ENCODE results near the gene BEX2. TPM values are rescaled to one million over a fixed set of nuclear protein-coding genes. Genes with fewer than 3 reads are reported as not detected.

Gene BEX2
- total RNA-seq, 1 experiment from 2014 or later = 2.8 TPM

GRCh38 chrX:103279624-103280023, 31.2 kb downstream of the BEX2 start:
- no peaks in the 10 kb centered on the region for H4K20me1 ChIP-seq (ENCODE audit: low read length)
- H2AFZ ChIP-seq (ENCODE audit: low read length) = no peak overlapping the region
- H3K79me2 ChIP-seq (ENCODE audit: low read length) = no peaks in the 10 kb centered on the region
- no peak overlapping the region for H3K27ac ChIP-seq (ENCODE audit: low read length)
- ATAC-seq (no peak), DNase-seq (no peak)
- no peaks in the 10 kb centered on the region for H3F3A ChIP-seq (ENCODE audit: low read length, unreplicated experiment)
- H3K4me2 ChIP-seq (ENCODE audit: low read length) = no peak overlapping the region
- BruUV-seq (replicated peaks) = no TSS peak
- no peaks in the 10 kb centered on the region for H3K36me3 ChIP-seq (ENCODE audit: low read depth, low read length)
- no peaks in the 10 kb centered on the region for H3K4me1 ChIP-seq (ENCODE audit: insufficient read depth, low read length)
- CTCF ChIA-PET = no interaction called here
- H3K4me3 ChIP-seq (ENCODE audit: low read length) = no peak overlapping the region
- intact Hi-C loops (cut with micrococcal nuclease) = no loop called here
- H3K9me2 ChIP-seq (replicated peaks; ENCODE audit: low read length) = no peaks in the 10 kb centered on the region
- TF ChIP-seq EZH2phosphoT487 (IDR thresholded peaks at IDR 0.05; ENCODE audit: borderline replicate concordance, low read length) (no peak), CTCF (conservative IDR thresholded peaks at IDR 0.05; ENCODE audit: low read depth, low read length) (no peak), EZH2 (IDR thresholded peaks at IDR 0.05; ENCODE audit: low read length, unreplicated experiment) (no peak)
- peaks cover 48% of the 10 kb centered on the region for H3K27me3 ChIP-seq (ENCODE audit: low read length)
- no peak overlapping the region for H3K9ac ChIP-seq (ENCODE audit: low read length)
- no peaks in the 10 kb centered on the region for H3K9me3 ChIP-seq (ENCODE audit: low read length)
- POLR2A ChIA-PET (ENCODE audit: unreplicated experiment) = no interaction called here

- Histone ChIP-seq H3K27me3 (ENCODE audit: low read length) (peaks cover 75% of the 10 kb centered on the region), H3K4me2 (ENCODE audit: low read length) (no peak within 1 kb of the TSS), H3K4me1 (ENCODE audit: insufficient read depth, low read length) (no peaks in the 10 kb centered on the region), H2AFZ (ENCODE audit: low read length) (no peak within 1 kb of the TSS), H3K27ac (ENCODE audit: low read length) (no peak within 1 kb of the TSS), H3K9me3 (ENCODE audit: low read length) (no peaks in the 10 kb centered on the region), H3K36me3 (ENCODE audit: low read depth, low read length) (no peaks in the 10 kb centered on the region), H3F3A (ENCODE audit: low read length, unreplicated experiment) (no peaks in the 10 kb centered on the region), H3K9ac (ENCODE audit: low read length) (no peak within 1 kb of the TSS), H3K79me2 (ENCODE audit: low read length) (no peaks in the 10 kb centered on the region), H3K9me2 (replicated peaks; ENCODE audit: low read length) (no peaks in the 10 kb centered on the region), H4K20me1 (ENCODE audit: low read length) (no peaks in the 10 kb centered on the region), H3K4me3 (ENCODE audit: low read length) (no peak within 1 kb of the TSS)
- no TSS peak for BruUV-seq (replicated peaks)
- DNase-seq (no peak), ATAC-seq (no peak)
- POLR2A ChIA-PET (ENCODE audit: unreplicated experiment) = no interaction called here
- intact Hi-C loops (cut with micrococcal nuclease) = no loop called here
- CTCF ChIA-PET = no interaction called here
- TF ChIP-seq EZH2phosphoT487 (IDR thresholded peaks at IDR 0.05; ENCODE audit: borderline replicate concordance, low read length) = no peak
Observed at GRCh38 chrX:103276581-103277002, 34.2 kb downstream of the BEX2 start, which contains the start of gene TCEAL5. TSS of gene TCEAL5 (minus strand) at chrX:103276750. CDS start at chrX:103274563, 2,187 bp downstream.

- Histone ChIP-seq H4K20me1 (ENCODE audit: low read length) (no peaks in the 10 kb centered on the region), H3K9me3 (ENCODE audit: low read length) (no peaks in the 10 kb centered on the region), H3K4me3 (ENCODE audit: low read length) (no peak overlapping the region), H2AFZ (ENCODE audit: low read length) (no peak overlapping the region), H3K4me2 (ENCODE audit: low read length) (no peak overlapping the region), H3K27me3 (ENCODE audit: low read length) (peaks cover 80% of the 10 kb centered on the region), H3K4me1 (ENCODE audit: insufficient read depth, low read length) (no peaks in the 10 kb centered on the region), H3K36me3 (ENCODE audit: low read depth, low read length) (no peaks in the 10 kb centered on the region), H3K27ac (ENCODE audit: low read length) (no peak overlapping the region), H3K9me2 (replicated peaks; ENCODE audit: low read length) (no peaks in the 10 kb centered on the region), H3K79me2 (ENCODE audit: low read length) (no peaks in the 10 kb centered on the region), H3K9ac (ENCODE audit: low read length) (no peak overlapping the region), H3F3A (ENCODE audit: low read length, unreplicated experiment) (no peaks in the 10 kb centered on the region)
- BruUV-seq (replicated peaks) = no TSS peak
- TF ChIP-seq EZH2 (IDR thresholded peaks at IDR 0.05; ENCODE audit: low read length, unreplicated experiment) (no peak), CTCF (conservative IDR thresholded peaks at IDR 0.05; ENCODE audit: low read depth, low read length) (no peak), EZH2phosphoT487 (IDR thresholded peaks at IDR 0.05; ENCODE audit: borderline replicate concordance, low read length) (no peak)
- ChIA-PET CTCF (no interaction called here), POLR2A (ENCODE audit: unreplicated experiment) (no interaction called here)
- ATAC-seq (no peak), DNase-seq (no peak)
- intact Hi-C loops (cut with micrococcal nuclease) = no loop called here
Observed at GRCh38 chrX:103275947-103276567, 34.7 kb downstream of the BEX2 start.

All from PC-3 (cell line).